IMR-90 (cell line): ENCODE measurements around the gene FERMT3. TPM values are rescaled to one million over a fixed set of nuclear protein-coding genes. Genes with fewer than 3 reads are reported as not detected.

Experiments used
- ATAC-seq: fragments of 200-7000 bp; cut with Tn5 transposase; 2 replicates; pipeline ENCODE4 v1.9.1; 2020; ENCODE audit warnings: low read depth, mild to moderate bottlenecking, moderate library complexity
- BruUV-seq: library from RNA; stranded (reverse); fragments of 400-500 nt; replicated peaks from 2 replicates; lab custom pipeline; 2021; lab: Mats Ljungman, UMichigan
- CTCF ChIA-PET: fragments of 300-600 bp; formaldehyde crosslinking; extraction: SDS; loops from one replicate; lab custom pipeline; 2021; ENCODE audit warnings: antibody characterized with exemption; lab: Yijun Ruan, JAX
- POLR2A ChIA-PET: fragments of 300-600 bp; sonication (Branson Sonifier 250); formaldehyde crosslinking; loops from one replicate; lab custom pipeline; 2022; ENCODE audit warnings: antibody characterized with exemption; ENCODE audit not compliant: unreplicated experiment; lab: Charles Lee
- DNase-seq: peaks from one replicate; pipeline ENCODE4 v3.0.0; 2013
- H2AFZ ChIP-seq: replicated peaks from 2 replicates; pipeline ENCODE3; 2013; ENCODE audit warnings: low read length, mild to moderate bottlenecking; ENCODE audit not compliant: poor library complexity
- H2AK5ac ChIP-seq: 2 replicates; pipeline ENCODE4 v1.6.1; 2013; ENCODE audit warnings: low read depth, low read length, inconsistent platforms
- H2AK9ac ChIP-seq: replicated peaks from 2 replicates; pipeline ENCODE3; 2013; ENCODE audit warnings: mild to moderate bottlenecking, low read depth, low read length, moderate library complexity; ENCODE audit not compliant: poor library complexity
- H2BK120ac ChIP-seq: 2 replicates; pipeline ENCODE4 v1.6.1; 2013; ENCODE audit warnings: low read depth, low read length, inconsistent platforms
- H2BK15ac ChIP-seq: 3 replicates; pipeline ENCODE4 v1.6.1; 2013; ENCODE audit warnings: low read depth, low read length, inconsistent platforms
- H2BK20ac ChIP-seq: 2 replicates; pipeline ENCODE4 v1.6.1; 2013; ENCODE audit warnings: low read depth, mild to moderate bottlenecking, inconsistent platforms, low read length, moderate library complexity
- H2BK5ac ChIP-seq: 2 replicates; pipeline ENCODE4 v1.6.1; 2013; ENCODE audit warnings: mild to moderate bottlenecking, low read depth, low read length, inconsistent platforms; ENCODE audit not compliant: poor library complexity, severe bottlenecking
- H3K14ac ChIP-seq: replicated peaks from 2 replicates; pipeline ENCODE4 v1.6.1; 2013; ENCODE audit warnings: low read depth, low read length, inconsistent platforms
- H3K18ac ChIP-seq: 2 replicates; pipeline ENCODE4 v1.6.1; 2013; ENCODE audit warnings: low read depth, low read length, control low read depth
- H3K23ac ChIP-seq: 2 replicates; pipeline ENCODE4 v1.6.1; 2013; ENCODE audit warnings: low read depth, low read length, inconsistent platforms
- H3K27ac ChIP-seq: 2 replicates; pipeline ENCODE4 v1.5.1; 2013; ENCODE audit warnings: mild to moderate bottlenecking, control low read depth, low read length; ENCODE audit not compliant: insufficient read depth
- H3K27me3 ChIP-seq: 2 replicates; pipeline ENCODE4 v1.6.1; 2013; ENCODE audit warnings: low read length; ENCODE audit not compliant: control insufficient read depth, insufficient read depth
- H3K36me3 ChIP-seq: 2 replicates; pipeline ENCODE4 v1.6.1; 2013; ENCODE audit warnings: low read length, mixed read lengths; ENCODE audit not compliant: control insufficient read depth, insufficient read depth
- H3K4ac ChIP-seq: 2 replicates; pipeline ENCODE4 v1.6.1; 2013; ENCODE audit warnings: low read depth, low read length, inconsistent platforms
- H3K4me1 ChIP-seq: 2 replicates; pipeline ENCODE4 v1.6.1; 2013; ENCODE audit warnings: low read length, mixed read lengths; ENCODE audit not compliant: control insufficient read depth, insufficient read depth
- H3K4me2 ChIP-seq: 2 replicates; pipeline ENCODE4 v1.6.1; 2013; ENCODE audit warnings: low read depth, mild to moderate bottlenecking, control low read depth, low read length, moderate library complexity
- H3K4me3 ChIP-seq: 2 replicates; pipeline ENCODE4 v1.5.1; 2013; ENCODE audit warnings: low read depth, mild to moderate bottlenecking, control low read depth, low read length, moderate library complexity; ENCODE audit not compliant: insufficient read depth
- H3K56ac ChIP-seq: 2 replicates; pipeline ENCODE4 v1.6.1; 2013; ENCODE audit warnings: low read length, inconsistent platforms; ENCODE audit not compliant: insufficient read depth; ENCODE audit errors: extremely low read depth
- H3K79me1 ChIP-seq, 2 experiments: 2 replicates each; pipeline ENCODE4 v1.6.1; 2013; ENCODE audit warnings: low read length in 2 of 2, inconsistent platforms in 1 of 2, low read depth in 1 of 2
- H3K9ac ChIP-seq: 2 replicates; pipeline ENCODE4 v1.6.1; 2013; ENCODE audit warnings: low read depth, low read length, control low read depth
- H3K9me1 ChIP-seq: 2 replicates; pipeline ENCODE4 v1.6.1; 2013; ENCODE audit warnings: low read length, inconsistent platforms; ENCODE audit not compliant: insufficient read depth
- H3K9me3 ChIP-seq: 2 replicates; pipeline ENCODE4 v1.6.1; 2013; ENCODE audit warnings: low read length; ENCODE audit not compliant: control insufficient read depth, insufficient read depth
- H4K20me1 ChIP-seq: 2 replicates; pipeline ENCODE4 v1.6.1; 2013; ENCODE audit warnings: low read length, inconsistent platforms; ENCODE audit not compliant: insufficient read depth
- H4K5ac ChIP-seq: 2 replicates; pipeline ENCODE4 v1.6.1; 2013; ENCODE audit warnings: mild to moderate bottlenecking, low read depth, low read length, control low read depth
- H4K8ac ChIP-seq, 2 experiments: 2 replicates each; pipeline ENCODE4 v1.6.1; 2013; ENCODE audit warnings: low read depth in 2 of 2, low read length in 2 of 2, control low read depth in 1 of 2, inconsistent platforms in 1 of 2
- H4K91ac ChIP-seq: 2 replicates; pipeline ENCODE4 v1.6.1; 2013; ENCODE audit warnings: low read depth, low read length, inconsistent platforms; ENCODE audit not compliant: insufficient read depth
- BHLHE40 ChIP-seq: fragments of 150-350 bp; IDR thresholded peaks from 2 replicates; pipeline ENCODE4 v1.6.1; 2016; ENCODE audit warnings: mild to moderate bottlenecking, low read depth, low read length
- CEBPB ChIP-seq: IDR thresholded peaks from 2 replicates; pipeline ENCODE4 v1.6.1; 2012; ENCODE audit warnings: low read depth, low read length, improper control_type of control experiment
- ELK1 ChIP-seq: fragments of 150-350 bp; IDR thresholded peaks from 2 replicates; pipeline ENCODE4 v1.6.1; 2016; ENCODE audit warnings: low read depth, mild to moderate bottlenecking, low read length, moderate library complexity, borderline replicate concordance
- FOS ChIP-seq: fragments of 150-350 bp; IDR thresholded peaks from 2 replicates; pipeline ENCODE4 v1.6.1; 2016; ENCODE audit warnings: low read depth, low read length
- MAFK ChIP-seq: IDR thresholded peaks from 2 replicates; pipeline ENCODE4 v1.6.1; 2012; ENCODE audit warnings: low read depth, low read length, improper control_type of control experiment
- MXI1 ChIP-seq: IDR thresholded peaks from 2 replicates; pipeline ENCODE4 v1.6.1; 2012; ENCODE audit warnings: low read depth, mild to moderate bottlenecking, low read length, moderate library complexity, borderline replicate concordance
- NFE2L2 ChIP-seq: fragments of 150-350 bp; IDR thresholded peaks from 2 replicates; pipeline ENCODE4 v1.6.1; 2016; ENCODE audit warnings: low read depth, mild to moderate bottlenecking, low read length
- RCOR1 ChIP-seq: IDR thresholded peaks from 2 replicates; pipeline ENCODE4 v1.6.1; 2012; ENCODE audit warnings: mild to moderate bottlenecking, low read length, improper control_type of control experiment; ENCODE audit not compliant: insufficient replicate concordance
- USF2 ChIP-seq: fragments of 150-350 bp; IDR thresholded peaks from 2 replicates; pipeline ENCODE4 v1.6.1; 2017; ENCODE audit warnings: mild to moderate bottlenecking, antibody characterized with exemption, low read length, low read depth
- WGBS, 2 experiments: methylation state at CpG; one replicate each; pipeline versions ENCODE4 v1.1.5 to v1.1.7; 2013; ENCODE audit warnings: missing lambda C conversion rate in 2 of 2; ENCODE audit not compliant: insufficient read length in 1 of 2; ENCODE audit errors: extremely low coverage in 2 of 2; 5-methylcytosine and 5-hydroxymethylcytosine counted together
- dilution Hi-C: fragments of 300-500 bp; cut with HindIII; formaldehyde crosslinking; loops from one replicate; pipeline ENCODE4 v1.14.3; 2018; ENCODE audit warnings: low sequenced_read_pairs; ENCODE audit not compliant: unreplicated experiment
- in situ Hi-C: fragments of 300-500 bp; cut with MboI; formaldehyde crosslinking; loops from 3 replicates; pipeline ENCODE4 v1.14.3; 2019; ENCODE audit warnings: low sequenced_read_pairs, inconsistent platforms, mixed read lengths
- intact Hi-C: fragments of 100-400 bp; cut with micrococcal nuclease; formaldehyde crosslinking; loops from 2 replicates; pipeline ENCODE4 v1.10.0; 2022
- polyA plus RNA-seq, 3 experiments: library from polyadenylated mRNA; depleted of rRNA; stranded (reverse); fragments of >200 nt; gene quantifications; 2 replicates each; pipeline ENCODE4 v1.2.3, GENCODE V29; 2012; ENCODE audit warnings: low replicate concordance in 1 of 3
- total RNA-seq: library from RNA; depleted of rRNA; stranded (reverse); fragments of >200 nt; gene quantifications from 2 replicates; pipeline ENCODE4 v1.2.3, GENCODE V29; 2012

Gene FERMT3
- total and polyA plus RNA-seq, 2 of the 4 experiments (the other 2 are of a cell fraction) = 0.36 to 2.3 TPM

DNA sequence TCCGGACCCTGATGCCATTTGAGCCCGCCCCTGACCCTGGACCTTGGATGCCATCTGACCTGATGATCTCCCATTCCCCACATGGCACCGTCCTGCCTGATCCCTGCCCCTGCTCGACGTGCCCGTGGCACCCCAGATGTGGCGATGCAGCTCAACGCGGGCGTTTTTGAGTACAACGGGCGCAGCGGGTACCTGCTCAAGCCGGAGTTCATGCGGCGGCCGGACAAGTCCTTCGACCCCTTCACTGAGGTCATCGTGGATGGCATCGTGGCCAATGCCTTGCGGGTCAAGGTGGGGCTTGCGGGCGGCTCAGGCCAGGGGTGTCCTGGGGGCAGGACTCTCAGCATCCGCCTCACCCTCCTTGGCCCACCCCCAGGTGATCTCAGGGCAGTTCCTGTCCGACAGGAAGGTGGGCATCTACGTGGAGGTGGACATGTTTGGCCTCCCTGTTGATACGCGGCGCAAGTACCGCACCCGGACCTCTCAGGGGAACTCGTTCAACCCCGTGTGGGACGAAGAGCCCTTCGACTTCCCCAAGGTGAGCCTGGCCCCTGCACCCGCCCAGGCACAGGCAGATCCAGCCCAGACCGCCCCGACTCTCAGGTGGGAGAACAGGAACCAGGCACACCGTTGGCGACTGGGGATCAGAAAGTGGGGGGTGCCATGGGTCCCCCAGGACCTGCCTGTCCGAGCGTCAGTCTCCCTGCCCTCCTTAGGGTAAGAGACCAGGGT lies 55.9 kb downstream of the FERMT3 start:
- no TSS peak for BruUV-seq

More for the DNA sequence above, 55.9 kb downstream of the FERMT3 start:
- in situ Hi-C loops = no loop called here
- Histone ChIP-seq H3K36me3 (peaks cover 59% of the 10 kb centered on the region), H3K4me1 (peaks cover 9% of the 10 kb centered on the region), H3K9ac (no peak overlapping the region), H2BK120ac (no peak overlapping the region), H3K56ac (no peak overlapping the region), H3K9me1 (0 out of 2 replicates have a peak, but pooled peaks cover 5% of the 10 kb centered on the region), H3K9me3 (no peaks in the 10 kb centered on the region), H4K8ac (0 out of 4 replicates have a peak overlapping the region, but pooled peaks of 1 of the 2 experiments have one; percentile 61), H3K27ac (no peak overlapping the region), H3K79me1 (peaks cover 7 to 30% of the 10 kb centered on the region in 2 experiments; a peak in 1 of 4 replicates), H3K4me2 (no peak overlapping the region), H2BK5ac (peak overlapping the region; percentile 34), H3K27me3 (no peaks in the 10 kb centered on the region), H2BK15ac (no peak overlapping the region), H3K4ac (no peak overlapping the region), H3K14ac (no peak overlapping the region), H4K91ac (no peak overlapping the region), H4K20me1 (no peaks in the 10 kb centered on the region), H2BK20ac (no peak overlapping the region), H2AK9ac (peak overlapping the region; percentile 75), H4K5ac (no peak overlapping the region), H3K18ac (no peak overlapping the region), H3K23ac (no peak overlapping the region), H2AK5ac (0 out of 2 replicates have a peak overlapping the region, but pooled peaks have one; percentile 3), H2AFZ (peak overlapping the region; percentile 40), H3K4me3 (no peak overlapping the region)
- TF ChIP-seq NFE2L2 (no peak), USF2 (no peak), MAFK (no peak), CEBPB (no peak), MXI1 (no peak), BHLHE40 (no peak), RCOR1 (no peak), FOS (no peak), ELK1 (no peak)
- intact Hi-C loops = no loop called here
- ChIA-PET POLR2A (no interaction called here), CTCF (no interaction called here)
- ATAC-seq = no peak
- WGBS, 2 experiments = 98% methylated on average over 30 of the region's 42 CpGs; no CpG with 5 or more reads in 1 of the 2 experiments
- dilution Hi-C loops = no loop called here
- DNase-seq = no peak
